Ecto neural progenitor cell (in vitro differentiated cells): ENCODE results near the gene CUBN.
"Not testable (repeated sequence)": the region's sequence is repeated elsewhere in the genome, so short reads cannot be mapped to it uniquely, and the experiment has no call there.

Source experiments
- DNase-seq: peaks from one replicate; pipeline ENCODE4 v3.0.0-alpha.2; 2018; ENCODE audit warnings: low spot score

The CUBN gene

GRCh38 chr10:17141504-17142229 lies 12.1 kb upstream of the CUBN start:
- DNase-seq = no peak

DNA sequence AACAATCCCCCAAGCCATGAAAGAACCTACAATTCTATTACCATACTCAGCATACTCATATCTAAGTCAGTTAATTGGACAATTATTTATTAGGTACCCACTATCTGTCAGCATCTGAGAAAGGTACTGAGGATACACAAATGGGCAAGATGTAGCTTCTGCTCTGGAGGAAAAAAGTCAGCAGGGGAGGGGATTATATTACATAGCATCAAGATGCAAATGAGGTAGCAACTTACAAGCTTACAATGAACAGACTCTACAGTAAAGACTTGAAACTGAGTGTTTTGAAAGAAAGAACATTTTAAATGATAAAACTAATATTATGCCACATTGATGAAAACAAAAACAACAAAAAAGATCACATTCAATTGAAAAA lies 10.8 kb upstream of the CUBN start:
- no peak for DNase-seq

DNA sequence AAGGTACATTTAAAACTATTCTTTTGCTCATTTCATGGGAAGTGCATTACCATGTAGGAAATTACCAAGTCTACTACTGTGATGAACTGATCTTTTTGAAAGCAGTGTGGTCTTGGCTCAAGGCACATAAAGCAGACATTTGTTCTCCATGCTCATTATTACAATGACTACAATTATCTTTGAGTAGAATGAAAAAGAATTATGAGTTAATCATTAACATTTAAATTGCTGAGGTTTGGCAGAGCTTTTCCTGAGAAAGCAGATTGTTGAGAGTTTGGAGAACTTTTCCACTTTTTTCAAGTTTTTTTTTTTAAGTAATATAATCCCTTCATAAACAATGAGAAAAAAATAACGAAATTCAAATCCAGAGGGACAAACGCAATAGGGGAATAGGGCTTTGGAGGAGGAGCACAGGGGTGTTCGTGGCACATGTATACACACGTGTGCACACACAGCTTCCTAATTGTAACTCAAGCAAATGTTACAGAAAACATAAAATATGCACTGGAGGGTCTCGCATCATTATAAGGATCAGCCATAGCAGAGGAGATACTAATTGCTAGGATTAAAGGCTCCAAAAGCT lies 8.9 kb upstream of the CUBN start:
- DNase-seq = no peak

- DNase-seq = no peak
Measured at GRCh38 chr10:17134737-17135260, 5.2 kb upstream of the CUBN start.

DNA sequence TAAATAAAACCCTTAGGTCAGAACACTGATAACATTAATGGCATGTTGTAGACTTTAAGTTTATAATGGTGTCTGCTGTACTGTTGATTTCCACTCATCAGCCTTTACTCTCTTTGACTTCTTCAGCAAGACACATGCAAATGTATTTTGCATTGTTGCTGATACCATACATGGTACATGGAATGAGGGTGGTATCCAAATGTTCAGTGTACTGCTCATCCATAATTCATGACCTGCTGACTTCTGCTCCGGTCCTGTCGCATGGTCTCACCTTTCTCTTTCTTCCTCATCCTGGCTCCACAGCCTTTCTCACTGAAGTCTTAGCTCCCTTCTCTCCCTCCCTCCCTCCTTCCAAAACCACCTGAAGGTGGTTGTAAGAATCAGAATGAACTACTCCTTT lies 4.7 kb upstream of the CUBN start:
- DNase-seq = no peak

DNA sequence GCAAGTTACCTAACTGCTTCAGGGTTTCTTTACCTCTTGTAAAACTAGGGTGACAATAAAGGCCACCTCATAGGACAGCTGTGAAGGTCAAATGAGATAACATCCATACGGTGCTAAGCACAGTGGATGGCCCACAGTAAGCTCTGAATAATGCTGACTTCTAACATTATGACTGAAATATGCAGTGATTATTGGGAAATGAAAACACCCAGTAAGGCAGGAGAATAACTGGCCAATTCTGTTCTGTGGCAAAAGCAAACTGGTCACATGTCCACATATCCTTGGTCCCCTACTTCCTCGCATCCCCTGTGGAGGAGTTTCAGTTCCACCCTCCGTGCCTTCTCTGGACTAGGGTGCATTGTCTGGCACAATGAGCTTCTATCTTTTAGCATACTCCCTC lies 1.4 kb downstream of the CUBN start:
- DNase-seq = no peak

DNA sequence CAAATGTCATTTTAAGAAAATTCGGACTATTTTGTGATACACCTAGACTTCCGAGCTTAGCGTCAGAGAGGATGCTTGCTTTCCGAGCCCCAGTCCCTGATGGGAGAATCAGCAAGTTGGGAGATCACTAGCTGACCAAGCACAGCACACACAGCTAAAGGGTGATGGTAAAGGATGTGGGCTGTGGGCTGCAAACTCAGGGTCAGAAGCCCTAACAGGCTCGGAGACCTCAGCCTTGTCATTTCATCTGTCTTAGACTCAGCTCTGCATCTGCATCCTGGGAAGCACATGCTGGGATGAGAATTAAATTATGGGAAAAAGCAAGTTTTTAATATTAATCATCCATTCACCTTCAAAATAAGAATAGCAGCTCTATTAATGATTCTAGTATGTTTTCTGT lies 3.3 kb downstream of the CUBN start:
- DNase-seq = no peak

GRCh38 chr10:17125206-17125893 lies 4.3 kb downstream of the CUBN start:
- DNase-seq = no peak

- DNase-seq = no peak
Measured at GRCh38 chr10:17123961-17124360, 5.7 kb downstream of the CUBN start.

- DNase-seq = no peak
Measured at GRCh38 chr10:17122726-17123661, 6.6 kb downstream of the CUBN start.

- no peak for DNase-seq
Measured at GRCh38 chr10:17122052-17122451, 7.6 kb downstream of the CUBN start.

DNA sequence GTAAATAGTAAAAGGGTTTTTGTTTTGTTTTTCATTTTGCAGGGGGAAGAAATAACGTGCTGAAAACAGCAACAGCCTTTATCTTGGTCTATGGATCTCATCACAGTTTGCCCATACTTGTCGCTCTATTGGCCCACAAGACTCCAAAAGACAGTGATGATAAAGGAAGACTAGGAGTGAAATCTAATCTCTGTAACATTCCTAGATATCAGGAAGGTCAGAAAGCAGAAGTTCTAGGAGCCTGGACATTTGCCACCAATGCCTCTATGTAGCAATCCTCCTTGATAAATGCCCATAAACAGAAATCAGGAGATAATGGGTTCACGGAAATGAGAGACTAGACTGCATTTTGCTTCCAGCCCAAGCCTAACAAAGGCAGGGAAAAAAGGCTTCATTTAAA lies 8.9 kb downstream of the CUBN start:
- no peak for DNase-seq

DNA sequence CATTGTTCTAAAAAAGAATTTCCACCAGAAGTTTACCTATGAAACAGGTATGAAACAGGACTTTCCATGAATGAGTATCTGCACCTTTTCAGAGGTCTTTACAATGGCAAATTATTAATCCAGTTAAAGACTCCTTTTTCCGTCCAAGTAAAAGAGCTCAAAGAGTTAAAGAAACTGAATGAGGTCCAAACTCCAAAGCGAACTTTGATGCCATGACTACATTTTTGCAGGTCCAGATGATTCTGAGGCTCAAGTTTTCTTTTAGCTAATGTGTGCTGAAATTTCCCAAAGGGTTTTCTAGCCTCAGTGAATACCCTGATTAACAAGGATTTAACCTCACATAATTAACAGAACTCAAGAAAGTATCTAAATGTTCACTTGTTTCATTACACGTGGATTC lies 9.8 kb downstream of the CUBN start:
- DNase-seq = no peak

GRCh38 chr10:17116193-17116592 lies 13.4 kb downstream of the CUBN start:
- DNase-seq = no peak

DNA sequence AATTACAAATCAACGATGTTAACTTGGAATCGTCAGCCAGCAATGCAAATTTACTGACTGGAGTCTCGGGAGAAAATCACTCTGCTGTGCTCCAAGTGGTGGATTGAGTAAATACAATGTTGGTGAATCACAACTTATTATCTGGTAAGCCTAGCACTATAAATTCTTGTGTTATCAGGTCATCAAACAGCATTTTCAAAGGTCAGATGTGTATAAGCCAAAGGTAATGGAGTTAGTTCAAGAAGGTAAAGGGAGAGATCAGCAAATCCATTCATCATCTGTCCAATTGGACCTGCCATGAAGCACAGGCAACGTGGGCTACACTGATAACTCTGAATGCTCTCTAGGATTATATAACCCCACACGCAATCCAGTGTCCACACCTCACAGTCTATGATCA lies 13.9 kb downstream of the CUBN start:
- no peak for DNase-seq

GRCh38 chr10:17114878-17115444 lies 14.7 kb downstream of the CUBN start:
- not testable (repeated sequence) for DNase-seq

DNA sequence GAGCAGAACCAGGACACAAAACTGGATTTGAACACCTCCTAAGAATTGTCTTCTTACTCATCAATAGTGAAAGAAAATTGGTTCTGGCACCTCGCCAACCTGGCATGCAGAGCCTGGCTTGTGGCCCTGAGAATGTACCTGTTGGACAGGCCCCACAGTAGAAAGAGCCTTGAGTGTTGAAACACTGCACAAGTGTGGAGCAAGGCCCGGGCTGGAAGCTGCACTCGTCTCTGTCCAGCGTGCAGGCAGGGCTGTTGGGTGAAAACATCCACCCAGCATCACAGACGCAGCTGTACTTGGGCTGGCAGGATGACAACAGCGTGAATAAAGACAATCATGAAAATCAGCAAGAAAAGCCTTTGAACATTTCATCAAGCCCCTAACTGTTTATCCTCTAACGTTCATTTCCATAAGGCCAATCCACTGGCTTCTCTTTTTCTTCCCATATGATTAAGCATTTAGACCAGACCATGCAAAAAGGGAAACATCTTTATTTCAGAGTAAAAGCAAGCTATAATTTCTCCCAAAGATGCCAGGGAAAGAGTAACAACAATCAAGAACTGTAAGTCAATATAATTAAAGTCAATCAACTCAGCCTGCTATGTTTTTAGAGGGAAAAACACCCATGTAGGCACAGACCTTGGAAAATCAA lies 15.6 kb downstream of the CUBN start:
- DNase-seq = no peak

- no peak for DNase-seq
Measured at GRCh38 chr10:17113346-17113745, 16.3 kb downstream of the CUBN start.

GRCh38 chr10:17112566-17112965 lies 17.0 kb downstream of the CUBN start:
- no peak for DNase-seq

DNA sequence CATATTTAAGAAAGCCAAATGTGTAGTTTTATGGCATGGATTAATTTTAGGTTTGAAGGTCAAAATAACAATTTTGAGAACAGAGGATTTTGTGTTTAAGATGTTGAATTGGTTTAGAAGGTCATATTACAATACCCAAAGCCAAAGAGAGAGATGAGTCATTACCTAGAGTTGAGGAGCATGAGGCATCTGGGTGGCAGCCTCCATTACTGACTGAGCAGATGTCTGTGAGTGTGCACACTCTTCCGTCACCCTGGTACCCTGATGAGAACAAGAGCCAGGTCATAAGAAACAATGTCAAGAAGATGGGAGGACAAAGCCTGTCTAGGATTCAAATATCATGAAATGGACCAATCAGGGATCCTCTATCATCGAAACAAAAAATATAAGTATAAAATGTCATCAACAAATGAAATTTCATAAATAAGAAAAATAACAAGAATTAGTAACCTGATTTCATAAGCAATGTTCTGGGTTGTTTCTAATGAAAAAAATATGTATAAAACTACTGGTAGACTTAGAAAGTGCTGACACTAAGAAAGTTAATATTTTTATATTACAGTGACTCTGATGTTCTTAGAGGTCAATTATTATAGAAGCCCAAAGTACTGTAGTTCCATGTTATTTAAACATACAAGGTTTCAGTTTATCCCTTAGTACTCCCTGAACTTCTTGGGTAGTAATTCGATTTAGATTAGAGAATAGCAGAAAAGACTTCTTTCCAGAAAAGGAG lies 20.0 kb downstream of the CUBN start:
- no peak for DNase-seq

- DNase-seq = no peak
Measured at GRCh38 chr10:17109046-17109445, 20.6 kb downstream of the CUBN start.
